Measurements from ENCODE around the gene AFF1.

DNA sequence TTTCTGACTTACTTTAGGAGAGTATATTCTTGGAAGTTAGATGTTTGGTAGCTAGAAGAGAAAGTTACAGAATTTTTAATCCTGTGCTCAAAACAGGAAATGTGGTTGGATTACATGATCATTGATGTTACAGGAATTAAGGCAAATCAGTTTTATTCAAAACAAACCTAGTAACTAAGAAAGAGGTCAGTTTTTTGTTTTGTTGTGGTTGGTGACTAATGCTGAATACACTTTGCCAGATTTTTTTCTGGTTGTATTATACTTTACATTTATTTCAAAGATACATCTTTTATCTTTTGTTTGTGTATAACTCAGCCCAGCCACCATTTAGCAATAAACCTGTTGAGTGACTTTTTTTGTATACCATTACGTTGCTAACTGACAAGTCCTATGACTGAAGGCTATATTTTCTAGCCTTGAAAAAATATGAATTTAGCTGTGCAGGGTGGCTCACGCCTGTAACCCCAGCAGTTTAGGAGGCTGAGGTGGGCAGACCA lies 168.9 kb downstream of the AFF1 start:
- TF ChIP-seq TAF1 (IDR thresholded peaks at IDR 0.05; ENCODE audit: low read depth): no peak
- TF ChIP-seq TEAD4 (IDR thresholded peaks at IDR 0.05): no peak
- no peak for TF ChIP-seq RAD21 (IDR thresholded peaks at IDR 0.05; ENCODE audit: low read depth)
- TF ChIP-seq EP300 (IDR thresholded peaks at IDR 0.05; ENCODE audit: borderline replicate concordance): no peak
- no peak for TF ChIP-seq YY1 (IDR thresholded peaks at IDR 0.05; ENCODE audit: low read depth)
- TF ChIP-seq, protein P1, sequence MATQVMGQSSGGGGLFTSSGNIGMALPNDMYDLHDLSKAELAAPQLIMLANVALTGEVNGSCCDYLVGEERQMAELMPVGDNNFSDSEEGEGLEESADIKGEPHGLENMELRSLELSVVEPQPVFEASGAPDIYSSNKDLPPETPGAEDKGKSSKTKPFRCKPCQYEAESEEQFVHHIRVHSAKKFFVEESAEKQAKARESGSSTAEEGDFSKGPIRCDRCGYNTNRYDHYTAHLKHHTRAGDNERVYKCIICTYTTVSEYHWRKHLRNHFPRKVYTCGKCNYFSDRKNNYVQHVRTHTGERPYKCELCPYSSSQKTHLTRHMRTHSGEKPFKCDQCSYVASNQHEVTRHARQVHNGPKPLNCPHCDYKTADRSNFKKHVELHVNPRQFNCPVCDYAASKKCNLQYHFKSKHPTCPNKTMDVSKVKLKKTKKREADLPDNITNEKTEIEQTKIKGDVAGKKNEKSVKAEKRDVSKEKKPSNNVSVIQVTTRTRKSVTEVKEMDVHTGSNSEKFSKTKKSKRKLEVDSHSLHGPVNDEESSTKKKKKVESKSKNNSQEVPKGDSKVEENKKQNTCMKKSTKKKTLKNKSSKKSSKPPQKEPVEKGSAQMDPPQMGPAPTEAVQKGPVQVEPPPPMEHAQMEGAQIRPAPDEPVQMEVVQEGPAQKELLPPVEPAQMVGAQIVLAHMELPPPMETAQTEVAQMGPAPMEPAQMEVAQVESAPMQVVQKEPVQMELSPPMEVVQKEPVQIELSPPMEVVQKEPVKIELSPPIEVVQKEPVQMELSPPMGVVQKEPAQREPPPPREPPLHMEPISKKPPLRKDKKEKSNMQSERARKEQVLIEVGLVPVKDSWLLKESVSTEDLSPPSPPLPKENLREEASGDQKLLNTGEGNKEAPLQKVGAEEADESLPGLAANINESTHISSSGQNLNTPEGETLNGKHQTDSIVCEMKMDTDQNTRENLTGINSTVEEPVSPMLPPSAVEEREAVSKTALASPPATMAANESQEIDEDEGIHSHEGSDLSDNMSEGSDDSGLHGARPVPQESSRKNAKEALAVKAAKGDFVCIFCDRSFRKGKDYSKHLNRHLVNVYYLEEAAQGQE (IDR thresholded peaks at IDR 0.05; ENCODE audit: low read depth): no peak
- no peak for TF ChIP-seq NFIC (IDR thresholded peaks at IDR 0.05)
- no peak for TF ChIP-seq CEBPB (IDR thresholded peaks at IDR 0.05)
- TF ChIP-seq, protein P2, sequence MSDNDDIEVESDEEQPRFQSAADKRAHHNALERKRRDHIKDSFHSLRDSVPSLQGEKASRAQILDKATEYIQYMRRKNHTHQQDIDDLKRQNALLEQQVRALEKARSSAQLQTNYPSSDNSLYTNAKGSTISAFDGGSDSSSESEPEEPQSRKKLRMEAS (IDR thresholded peaks at IDR 0.05): no peak
- TF ChIP-seq CREB1 (IDR thresholded peaks at IDR 0.05; ENCODE audit: low read depth): no peak
- TF ChIP-seq EGR1 (IDR thresholded peaks at IDR 0.05): no peak
- no peak for TF ChIP-seq ZBTB7A (IDR thresholded peaks at IDR 0.05; ENCODE audit: low read depth)
